Fibroblast of upper back skin (primary cell): ENCODE data around the gene JADE1.

ENCODE experiments used
- DNase-seq: peaks from one replicate; pipeline ENCODE4 v3.0.0-alpha.2; 2013

Gene JADE1

GRCh38 chr4:128879283-128879682 lies 69.8 kb downstream of the JADE1 start:
- no peak for DNase-seq

- no peak for DNase-seq
These were observed 70.5 kb downstream of the JADE1 start for GRCh38 chr4:128879971-128880370.

GRCh38 chr4:128880662-128881061 lies 71.2 kb downstream of the JADE1 start:
- no peak for DNase-seq

GRCh38 chr4:128904821-128905220 lies 95.3 kb downstream of the JADE1 start:
- DNase-seq: no peak

- DNase-seq: no peak
These were observed 97.1 kb downstream of the JADE1 start for GRCh38 chr4:128906581-128906980.

GRCh38 chr4:128907981-128908380 lies 98.5 kb downstream of the JADE1 start:
- DNase-seq: peak; percentile 5

GRCh38 chr4:128908735-128909134 lies 99.2 kb downstream of the JADE1 start:
- DNase-seq: no peak

- no peak for DNase-seq
These were observed 103.7 kb downstream of the JADE1 start for GRCh38 chr4:128913228-128913627.

GRCh38 chr4:128915544-128915943 lies 106.0 kb downstream of the JADE1 start:
- DNase-seq: no peak

- DNase-seq: no peak
These were observed 107.3 kb downstream of the JADE1 start for GRCh38 chr4:128916832-128917231.

GRCh38 chr4:128917781-128918180 lies 108.3 kb downstream of the JADE1 start:
- no peak for DNase-seq

- DNase-seq: no peak
These were observed 112.5 kb downstream of the JADE1 start for GRCh38 chr4:128921954-128922353.
